ENCODE results near the gene DENND4B.
"Not testable (repeated sequence)": the region's sequence is repeated elsewhere in the genome, so short reads cannot be mapped to it uniquely, and the experiment has no call there.

DNA sequence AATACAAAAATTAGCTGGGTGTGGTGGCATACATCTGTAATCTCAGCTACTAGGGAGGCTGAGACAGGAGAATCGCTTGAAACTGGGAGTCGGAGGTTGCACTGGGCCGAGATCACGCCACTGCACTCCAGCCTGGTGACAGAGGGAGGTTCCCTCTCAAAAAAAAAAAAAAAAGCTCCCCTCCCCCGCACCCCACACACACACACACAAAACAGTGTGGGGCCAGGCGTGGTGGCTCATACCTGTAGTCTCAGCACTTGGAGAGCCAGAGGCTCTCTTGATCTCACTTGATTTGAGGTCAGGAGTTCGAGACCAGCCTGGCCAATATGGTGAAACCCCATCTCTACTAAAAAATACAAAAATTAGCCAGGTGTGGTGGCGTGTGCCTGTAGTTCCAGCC is 40.6 kb downstream of the DENND4B start:
- TF ChIP-seq EZH2 (IDR thresholded peaks at IDR 0.05; ENCODE audit: insufficient read depth, poor library complexity, severe bottlenecking); EZH2phosphoT487 (IDR thresholded peaks at IDR 0.05; ENCODE audit: insufficient read depth, low read depth): not testable (repeated sequence)
